ENCODE results near the gene VPS35. TPM values are rescaled to one million over a fixed set of nuclear protein-coding genes. Genes with fewer than 3 reads are reported as not detected.

Gene VPS35
- polyA plus RNA-seq, 1 experiment, result 26.4 TPM

DNA sequence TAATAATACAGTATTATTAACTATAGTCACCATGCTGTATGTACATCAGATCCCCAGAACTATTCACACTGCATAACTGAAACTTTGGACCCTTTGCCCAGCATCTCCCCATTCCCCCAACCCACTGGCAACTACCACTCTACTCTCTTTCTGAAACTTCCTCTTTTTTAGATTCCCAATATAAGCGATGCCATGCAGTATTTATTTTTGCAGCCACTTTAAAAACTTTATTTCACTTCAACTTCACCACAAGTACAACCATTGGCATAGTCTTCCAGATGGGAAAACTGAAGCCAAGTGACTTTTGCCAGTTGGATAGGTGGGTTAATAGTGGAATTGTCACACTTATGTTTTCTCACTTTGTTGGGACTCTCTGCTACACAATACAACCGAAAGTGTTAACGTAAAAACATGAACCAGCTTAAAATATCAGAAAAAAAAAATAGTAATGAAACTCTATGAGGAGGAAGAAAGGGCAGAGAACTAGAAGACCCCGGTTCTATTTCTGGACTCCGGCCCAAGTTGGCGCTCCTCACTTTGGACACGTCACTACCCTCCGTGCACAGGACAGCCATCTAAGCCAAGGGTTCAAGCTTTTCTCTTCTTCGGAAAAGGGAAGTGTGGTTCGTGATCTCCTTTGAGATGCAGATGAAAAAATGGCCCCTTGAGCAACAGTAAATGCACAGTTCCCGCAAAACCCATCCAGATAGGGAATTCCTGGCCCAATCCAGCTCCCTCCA is 68.5 kb downstream of the VPS35 start:
- ChIA-PET CTCF (interaction anchor here (0.5 to 1.2 kb wide), 2 partner anchors 13 to 65 kb away, joined by 3 read pairs; no protein-coding TSS in a partner anchor), POLR2A (no interaction called here)
- no peak for DNase-seq (ENCODE audit: low read depth)
- Histone ChIP-seq H3K27me3 (ENCODE audit: control insufficient read depth, insufficient read depth, low read length) (no peaks in the 10 kb centered on the region), H3K4me3 (ENCODE audit: low read depth, low read length) (peak overlapping the region; percentile 95), H3K36me3 (ENCODE audit: control insufficient read depth, insufficient read depth, low read length) (no peaks in the 10 kb centered on the region; the same call in 1 of the 2 replicates)
- TF ChIP-seq, protein P1, sequence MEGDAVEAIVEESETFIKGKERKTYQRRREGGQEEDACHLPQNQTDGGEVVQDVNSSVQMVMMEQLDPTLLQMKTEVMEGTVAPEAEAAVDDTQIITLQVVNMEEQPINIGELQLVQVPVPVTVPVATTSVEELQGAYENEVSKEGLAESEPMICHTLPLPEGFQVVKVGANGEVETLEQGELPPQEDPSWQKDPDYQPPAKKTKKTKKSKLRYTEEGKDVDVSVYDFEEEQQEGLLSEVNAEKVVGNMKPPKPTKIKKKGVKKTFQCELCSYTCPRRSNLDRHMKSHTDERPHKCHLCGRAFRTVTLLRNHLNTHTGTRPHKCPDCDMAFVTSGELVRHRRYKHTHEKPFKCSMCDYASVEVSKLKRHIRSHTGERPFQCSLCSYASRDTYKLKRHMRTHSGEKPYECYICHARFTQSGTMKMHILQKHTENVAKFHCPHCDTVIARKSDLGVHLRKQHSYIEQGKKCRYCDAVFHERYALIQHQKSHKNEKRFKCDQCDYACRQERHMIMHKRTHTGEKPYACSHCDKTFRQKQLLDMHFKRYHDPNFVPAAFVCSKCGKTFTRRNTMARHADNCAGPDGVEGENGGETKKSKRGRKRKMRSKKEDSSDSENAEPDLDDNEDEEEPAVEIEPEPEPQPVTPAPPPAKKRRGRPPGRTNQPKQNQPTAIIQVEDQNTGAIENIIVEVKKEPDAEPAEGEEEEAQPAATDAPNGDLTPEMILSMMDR (IDR thresholded peaks at IDR 0.05; ENCODE audit: insufficient read depth, low read depth, low read length), result no peak

DNA sequence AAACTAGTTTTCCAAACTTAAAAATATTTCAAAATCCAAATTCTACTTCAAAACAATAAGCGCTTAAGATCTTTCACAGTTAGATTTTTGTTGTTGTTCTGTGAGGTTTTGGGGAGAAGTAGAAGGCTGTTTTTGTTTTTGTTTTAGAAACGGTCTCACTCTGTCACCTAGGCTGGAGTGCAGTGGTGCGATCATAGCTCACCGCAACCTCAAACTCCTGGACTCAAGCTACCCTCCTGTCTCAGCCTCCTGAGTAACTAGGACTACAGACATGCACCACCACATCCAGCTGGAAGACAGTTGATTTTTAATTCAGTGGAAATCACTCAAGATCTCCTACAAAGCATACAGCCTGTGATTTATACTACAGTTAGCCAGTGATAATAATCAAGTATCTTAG is 70.5 kb downstream of the VPS35 start:
- CTCF ChIA-PET, result interaction anchor here (1.3 to 1.5 kb wide), 2 partner anchors 12 to 64 kb away, joined by 3 to 5 read pairs; no protein-coding TSS in a partner anchor
- Histone ChIP-seq H3K36me3 (ENCODE audit: control insufficient read depth, insufficient read depth, low read length) (no peaks in the 10 kb centered on the region; the same call in 1 of the 2 replicates), H3K27me3 (ENCODE audit: control insufficient read depth, insufficient read depth, low read length) (no peaks in the 10 kb centered on the region), H3K4me3 (ENCODE audit: low read depth, low read length) (no peak overlapping the region)
- DNase-seq (ENCODE audit: low read depth), result no peak
- POLR2A ChIA-PET, result no interaction called here
- TF ChIP-seq, protein P1 (IDR thresholded peaks at IDR 0.05; ENCODE audit: insufficient read depth, low read depth, low read length), result no peak

DNA sequence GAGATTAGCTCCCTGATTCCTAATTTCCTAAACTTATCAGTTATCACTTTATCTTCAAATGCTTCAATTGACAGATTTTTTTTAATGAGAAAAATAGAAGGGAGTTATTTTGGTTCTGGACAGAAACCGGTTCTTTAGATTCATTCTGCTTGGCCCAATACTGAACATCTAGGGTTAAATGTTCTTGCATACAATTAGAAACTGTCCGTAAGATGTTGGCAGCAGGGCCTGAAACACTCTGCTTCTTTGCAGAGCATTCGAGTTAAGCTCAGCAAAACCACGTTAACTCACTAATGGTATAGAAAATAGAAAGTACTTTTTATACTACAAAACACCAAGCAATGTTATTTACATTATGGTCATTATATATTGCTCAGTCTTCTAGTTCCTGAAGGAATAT is 75.0 kb downstream of the VPS35 start:
- TF ChIP-seq, protein P1 (IDR thresholded peaks at IDR 0.05; ENCODE audit: insufficient read depth, low read depth, low read length), result no peak
- Histone ChIP-seq H3K4me3 (ENCODE audit: low read depth, low read length) (no peak overlapping the region), H3K36me3 (ENCODE audit: control insufficient read depth, insufficient read depth, low read length) (no peaks in the 10 kb centered on the region; the same call in 1 of the 2 replicates), H3K27me3 (ENCODE audit: control insufficient read depth, insufficient read depth, low read length) (no peaks in the 10 kb centered on the region)
- no peak for DNase-seq (ENCODE audit: low read depth)
- ChIA-PET CTCF (interaction anchor here (3.3 kb wide), 1 partner anchor 60 kb away, joined by 12 read pairs; no protein-coding TSS in a partner anchor), POLR2A (no interaction called here)

DNA sequence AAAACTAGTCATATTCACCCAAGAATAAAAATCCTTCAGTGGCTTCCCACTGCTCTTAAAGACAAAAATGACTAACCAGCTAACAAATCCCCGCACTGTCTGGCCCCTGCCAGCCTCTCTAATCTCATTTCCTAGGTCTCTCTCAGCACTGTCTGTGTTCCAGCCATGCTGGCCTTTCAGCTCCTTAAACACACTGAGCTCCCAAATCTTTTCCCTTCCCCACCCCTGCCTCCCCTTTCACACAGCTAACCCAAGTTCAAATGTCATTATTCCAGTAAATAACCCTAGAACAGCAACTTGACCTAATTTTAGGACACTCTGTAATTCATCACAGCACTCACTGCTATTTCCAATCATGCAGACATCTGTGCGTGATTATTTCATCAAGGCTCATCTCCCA is 75.6 kb downstream of the VPS35 start:
- Histone ChIP-seq H3K36me3 (ENCODE audit: control insufficient read depth, insufficient read depth, low read length) (no peaks in the 10 kb centered on the region; the same call in 1 of the 2 replicates), H3K27me3 (ENCODE audit: control insufficient read depth, insufficient read depth, low read length) (no peaks in the 10 kb centered on the region), H3K4me3 (ENCODE audit: low read depth, low read length) (no peak overlapping the region)
- ChIA-PET POLR2A (no interaction called here), CTCF (interaction anchor here (0.9 to 3.3 kb wide), 2 partner anchors 10 to 59 kb away, joined by 3 to 12 read pairs; no protein-coding TSS in a partner anchor)
- TF ChIP-seq, protein P1 (IDR thresholded peaks at IDR 0.05; ENCODE audit: insufficient read depth, low read depth, low read length), result no peak
- DNase-seq (ENCODE audit: low read depth), result no peak

DNA sequence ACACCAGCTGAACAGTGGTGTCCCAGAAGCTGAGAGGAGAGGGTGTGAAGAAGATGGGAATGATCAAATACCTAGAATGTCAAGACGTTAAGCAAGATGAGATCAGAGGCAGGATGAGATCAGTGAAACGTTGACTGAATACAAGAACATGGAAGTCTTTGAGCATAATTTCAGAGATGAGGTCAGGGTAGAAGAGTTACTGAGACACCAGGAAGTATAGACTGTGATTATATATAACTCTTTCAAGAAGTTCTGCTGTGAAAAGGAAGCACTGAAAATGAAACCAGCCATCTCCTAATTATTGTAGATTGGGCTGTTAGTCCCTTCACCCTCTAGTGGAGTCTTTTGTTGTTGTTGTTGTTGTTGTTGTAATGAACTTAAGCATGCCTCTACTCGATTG is 76.9 kb downstream of the VPS35 start:
- H3K27me3 ChIP-seq (ENCODE audit: control insufficient read depth, insufficient read depth, low read length), result no peaks in the 10 kb centered on the region
- no peak overlapping the region for H3K4me3 ChIP-seq (ENCODE audit: low read depth, low read length)
- CTCF ChIA-PET, result interaction anchor here (3.3 kb wide), 1 partner anchor 58 kb away, joined by 12 read pairs; no protein-coding TSS in a partner anchor
- no peak for DNase-seq (ENCODE audit: low read depth)
- TF ChIP-seq, protein P1 (IDR thresholded peaks at IDR 0.05; ENCODE audit: insufficient read depth, low read depth, low read length), result no peak
- no peaks in the 10 kb centered on the region; the same call in 1 of the 2 replicates for H3K36me3 ChIP-seq (ENCODE audit: control insufficient read depth, insufficient read depth, low read length)
- POLR2A ChIA-PET, result no interaction called here

Measured in BJ (cell line).